IMR-90 (cell line): ENCODE measurements around the gene TSC1. TPM values are rescaled to one million over a fixed set of nuclear protein-coding genes. Genes with fewer than 3 reads are reported as not detected.

Experiments
- ATAC-seq: fragments of 200-7000 bp; cut with Tn5 transposase; 2 replicates; pipeline ENCODE4 v1.9.1; 2020; ENCODE audit warnings: low read depth, mild to moderate bottlenecking, moderate library complexity
- BruUV-seq: library from RNA; stranded (reverse); fragments of 400-500 nt; replicated peaks from 2 replicates; lab custom pipeline; 2021; lab: Mats Ljungman, UMichigan
- CTCF ChIA-PET: fragments of 300-600 bp; formaldehyde crosslinking; extraction: SDS; loops from one replicate; lab custom pipeline; 2021; ENCODE audit warnings: antibody characterized with exemption; lab: Yijun Ruan, JAX
- POLR2A ChIA-PET: fragments of 300-600 bp; sonication (Branson Sonifier 250); formaldehyde crosslinking; loops from one replicate; lab custom pipeline; 2022; ENCODE audit warnings: antibody characterized with exemption; ENCODE audit not compliant: unreplicated experiment; lab: Charles Lee
- DNase-seq: peaks from one replicate; pipeline ENCODE4 v3.0.0; 2013
- H2AFZ ChIP-seq: replicated peaks from 2 replicates; pipeline ENCODE3; 2013; ENCODE audit warnings: low read length, mild to moderate bottlenecking; ENCODE audit not compliant: poor library complexity
- H2AK5ac ChIP-seq: 2 replicates; pipeline ENCODE4 v1.6.1; 2013; ENCODE audit warnings: low read depth, low read length, inconsistent platforms
- H2AK9ac ChIP-seq: replicated peaks from 2 replicates; pipeline ENCODE3; 2013; ENCODE audit warnings: mild to moderate bottlenecking, low read depth, low read length, moderate library complexity; ENCODE audit not compliant: poor library complexity
- H2BK120ac ChIP-seq: 2 replicates; pipeline ENCODE4 v1.6.1; 2013; ENCODE audit warnings: low read depth, low read length, inconsistent platforms
- H2BK15ac ChIP-seq: 3 replicates; pipeline ENCODE4 v1.6.1; 2013; ENCODE audit warnings: low read depth, low read length, inconsistent platforms
- H2BK20ac ChIP-seq: 2 replicates; pipeline ENCODE4 v1.6.1; 2013; ENCODE audit warnings: low read depth, mild to moderate bottlenecking, inconsistent platforms, low read length, moderate library complexity
- H2BK5ac ChIP-seq: 2 replicates; pipeline ENCODE4 v1.6.1; 2013; ENCODE audit warnings: mild to moderate bottlenecking, low read depth, low read length, inconsistent platforms; ENCODE audit not compliant: poor library complexity, severe bottlenecking
- H3K14ac ChIP-seq: replicated peaks from 2 replicates; pipeline ENCODE4 v1.6.1; 2013; ENCODE audit warnings: low read depth, low read length, inconsistent platforms
- H3K18ac ChIP-seq: 2 replicates; pipeline ENCODE4 v1.6.1; 2013; ENCODE audit warnings: low read depth, low read length, control low read depth
- H3K23ac ChIP-seq: 2 replicates; pipeline ENCODE4 v1.6.1; 2013; ENCODE audit warnings: low read depth, low read length, inconsistent platforms
- H3K27ac ChIP-seq: 2 replicates; pipeline ENCODE4 v1.5.1; 2013; ENCODE audit warnings: mild to moderate bottlenecking, control low read depth, low read length; ENCODE audit not compliant: insufficient read depth
- H3K27me3 ChIP-seq: 2 replicates; pipeline ENCODE4 v1.6.1; 2013; ENCODE audit warnings: low read length; ENCODE audit not compliant: control insufficient read depth, insufficient read depth
- H3K36me3 ChIP-seq: 2 replicates; pipeline ENCODE4 v1.6.1; 2013; ENCODE audit warnings: low read length, mixed read lengths; ENCODE audit not compliant: control insufficient read depth, insufficient read depth
- H3K4ac ChIP-seq: 2 replicates; pipeline ENCODE4 v1.6.1; 2013; ENCODE audit warnings: low read depth, low read length, inconsistent platforms
- H3K4me1 ChIP-seq: 2 replicates; pipeline ENCODE4 v1.6.1; 2013; ENCODE audit warnings: low read length, mixed read lengths; ENCODE audit not compliant: control insufficient read depth, insufficient read depth
- H3K4me2 ChIP-seq: 2 replicates; pipeline ENCODE4 v1.6.1; 2013; ENCODE audit warnings: low read depth, mild to moderate bottlenecking, control low read depth, low read length, moderate library complexity
- H3K4me3 ChIP-seq: 2 replicates; pipeline ENCODE4 v1.5.1; 2013; ENCODE audit warnings: low read depth, mild to moderate bottlenecking, control low read depth, low read length, moderate library complexity; ENCODE audit not compliant: insufficient read depth
- H3K56ac ChIP-seq: 2 replicates; pipeline ENCODE4 v1.6.1; 2013; ENCODE audit warnings: low read length, inconsistent platforms; ENCODE audit not compliant: insufficient read depth; ENCODE audit errors: extremely low read depth
- H3K79me1 ChIP-seq, 2 experiments: 2 replicates each; pipeline ENCODE4 v1.6.1; 2013; ENCODE audit warnings: low read length in 2 of 2, inconsistent platforms in 1 of 2, low read depth in 1 of 2
- H3K9ac ChIP-seq: 2 replicates; pipeline ENCODE4 v1.6.1; 2013; ENCODE audit warnings: low read depth, low read length, control low read depth
- H3K9me1 ChIP-seq: 2 replicates; pipeline ENCODE4 v1.6.1; 2013; ENCODE audit warnings: low read length, inconsistent platforms; ENCODE audit not compliant: insufficient read depth
- H3K9me3 ChIP-seq: 2 replicates; pipeline ENCODE4 v1.6.1; 2013; ENCODE audit warnings: low read length; ENCODE audit not compliant: control insufficient read depth, insufficient read depth
- H4K20me1 ChIP-seq: 2 replicates; pipeline ENCODE4 v1.6.1; 2013; ENCODE audit warnings: low read length, inconsistent platforms; ENCODE audit not compliant: insufficient read depth
- H4K5ac ChIP-seq: 2 replicates; pipeline ENCODE4 v1.6.1; 2013; ENCODE audit warnings: mild to moderate bottlenecking, low read depth, low read length, control low read depth
- H4K8ac ChIP-seq, 2 experiments: 2 replicates each; pipeline ENCODE4 v1.6.1; 2013; ENCODE audit warnings: low read depth in 2 of 2, low read length in 2 of 2, control low read depth in 1 of 2, inconsistent platforms in 1 of 2
- H4K91ac ChIP-seq: 2 replicates; pipeline ENCODE4 v1.6.1; 2013; ENCODE audit warnings: low read depth, low read length, inconsistent platforms; ENCODE audit not compliant: insufficient read depth
- BHLHE40 ChIP-seq: fragments of 150-350 bp; IDR thresholded peaks from 2 replicates; pipeline ENCODE4 v1.6.1; 2016; ENCODE audit warnings: mild to moderate bottlenecking, low read depth, low read length
- CEBPB ChIP-seq: IDR thresholded peaks from 2 replicates; pipeline ENCODE4 v1.6.1; 2012; ENCODE audit warnings: low read depth, low read length, improper control_type of control experiment
- CHD1 ChIP-seq: IDR thresholded peaks from 2 replicates; pipeline ENCODE4 v1.6.1; 2012; ENCODE audit warnings: low read depth, low read length, improper control_type of control experiment
- FOS ChIP-seq: fragments of 150-350 bp; IDR thresholded peaks from 2 replicates; pipeline ENCODE4 v1.6.1; 2016; ENCODE audit warnings: low read depth, low read length
- MAFK ChIP-seq: IDR thresholded peaks from 2 replicates; pipeline ENCODE4 v1.6.1; 2012; ENCODE audit warnings: low read depth, low read length, improper control_type of control experiment
- MAZ ChIP-seq: IDR thresholded peaks from 2 replicates; pipeline ENCODE4 v1.6.1; 2012; ENCODE audit warnings: low read depth, mild to moderate bottlenecking, low read length, improper control_type of control experiment, moderate library complexity, borderline replicate concordance
- MXI1 ChIP-seq: IDR thresholded peaks from 2 replicates; pipeline ENCODE4 v1.6.1; 2012; ENCODE audit warnings: low read depth, mild to moderate bottlenecking, low read length, moderate library complexity, borderline replicate concordance
- NFE2L2 ChIP-seq: fragments of 150-350 bp; IDR thresholded peaks from 2 replicates; pipeline ENCODE4 v1.6.1; 2016; ENCODE audit warnings: low read depth, mild to moderate bottlenecking, low read length
- POLR2A ChIP-seq: IDR thresholded peaks from 2 replicates; pipeline ENCODE4 v1.6.1; 2012; ENCODE audit warnings: mild to moderate bottlenecking, low read depth, low read length
- RAD21 ChIP-seq: IDR thresholded peaks from 2 replicates; pipeline ENCODE4 v1.6.1; 2012; ENCODE audit warnings: low read length, improper control_type of control experiment
- RCOR1 ChIP-seq: IDR thresholded peaks from 2 replicates; pipeline ENCODE4 v1.6.1; 2012; ENCODE audit warnings: mild to moderate bottlenecking, low read length, improper control_type of control experiment; ENCODE audit not compliant: insufficient replicate concordance
- RFX5 ChIP-seq: IDR thresholded peaks from 2 replicates; pipeline ENCODE4 v1.8.0; 2012; ENCODE audit warnings: low read depth, mild to moderate bottlenecking, low read length, moderate library complexity
- SMC3 ChIP-seq: fragments of 150-350 bp; IDR thresholded peaks from 2 replicates; pipeline ENCODE4 v1.6.1; 2016; ENCODE audit warnings: low read depth, mild to moderate bottlenecking, antibody characterized with exemption, low read length, moderate library complexity
- WGBS, 2 experiments: methylation state at CpG; one replicate each; pipeline versions ENCODE4 v1.1.5 to v1.1.7; 2013; ENCODE audit warnings: missing lambda C conversion rate in 2 of 2; ENCODE audit not compliant: insufficient read length in 1 of 2; ENCODE audit errors: extremely low coverage in 2 of 2; 5-methylcytosine and 5-hydroxymethylcytosine counted together
- dilution Hi-C: fragments of 300-500 bp; cut with HindIII; formaldehyde crosslinking; loops from one replicate; pipeline ENCODE4 v1.14.3; 2018; ENCODE audit warnings: low sequenced_read_pairs; ENCODE audit not compliant: unreplicated experiment
- in situ Hi-C: fragments of 300-500 bp; cut with MboI; formaldehyde crosslinking; loops from 3 replicates; pipeline ENCODE4 v1.14.3; 2019; ENCODE audit warnings: low sequenced_read_pairs, inconsistent platforms, mixed read lengths
- intact Hi-C: fragments of 100-400 bp; cut with micrococcal nuclease; formaldehyde crosslinking; loops from 2 replicates; pipeline ENCODE4 v1.10.0; 2022
- polyA plus RNA-seq, 3 experiments: library from polyadenylated mRNA; depleted of rRNA; stranded (reverse); fragments of >200 nt; gene quantifications; 2 replicates each; pipeline ENCODE4 v1.2.3, GENCODE V29; 2012; ENCODE audit warnings: low replicate concordance in 1 of 3
- total RNA-seq: library from RNA; depleted of rRNA; stranded (reverse); fragments of >200 nt; gene quantifications from 2 replicates; pipeline ENCODE4 v1.2.3, GENCODE V29; 2012
- TF ChIP-seq, protein P1 (sequence below): conservative IDR thresholded peaks from 2 replicates; pipeline ENCODE4 v1.5.1; 2012; ENCODE audit warnings: mild to moderate bottlenecking, low read depth, low read length, improper control_type of control experiment
- TF ChIP-seq, protein P2 (sequence below): fragments of 150-350 bp; IDR thresholded peaks from 2 replicates; pipeline ENCODE4 v1.6.1; 2016; ENCODE audit warnings: low read depth, mild to moderate bottlenecking, low read length, moderate library complexity, borderline replicate concordance
- TF ChIP-seq, protein P3 (sequence below): fragments of 150-350 bp; IDR thresholded peaks from 2 replicates; pipeline ENCODE4 v1.6.1; 2017; ENCODE audit warnings: mild to moderate bottlenecking, antibody characterized with exemption, low read length, low read depth

TSC1 gene
- total and polyA plus RNA-seq, 2 of the 4 experiments (the other 2 are of a cell fraction) = 25.7 to 56.3 TPM

DNA sequence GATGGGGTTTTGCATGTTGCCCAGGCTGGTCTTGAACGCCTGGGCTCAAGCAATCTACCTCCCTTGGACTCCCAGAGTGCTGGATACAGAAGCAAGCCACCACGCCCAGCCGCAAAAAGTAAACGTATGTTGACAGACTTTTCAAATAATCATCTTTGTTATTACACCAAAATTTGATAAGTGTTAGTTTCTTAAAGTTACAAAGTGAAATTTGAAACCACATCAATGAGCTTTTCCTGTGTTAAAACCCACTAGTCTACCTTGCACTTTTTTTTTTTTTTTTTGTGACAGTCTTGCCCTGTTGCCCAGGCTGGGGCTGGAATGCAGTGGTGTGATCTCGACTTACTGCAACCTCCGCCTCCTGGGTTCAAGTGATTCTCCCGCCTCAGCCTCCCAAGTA is 35.8 kb downstream of the TSC1 start:
- ATAC-seq (no peak), DNase-seq (no peak)
- Histone ChIP-seq H4K5ac (no peak overlapping the region), H2BK20ac (no peak overlapping the region), H3K4me2 (no peak overlapping the region), H3K79me1 (no peaks in the 10 kb centered on the region), H3K9ac (no peak overlapping the region), H2BK5ac (no peak overlapping the region), H2BK120ac (no peak overlapping the region), H3K9me3 (no peaks in the 10 kb centered on the region), H3K27ac (no peak overlapping the region), H2BK15ac (no peak overlapping the region), H3K36me3 (peaks cover 42% of the 10 kb centered on the region), H3K9me1 (no peaks in the 10 kb centered on the region), H2AK5ac (no peak overlapping the region), H2AK9ac (no peak overlapping the region), H3K18ac (no peak overlapping the region), H3K56ac (no peak overlapping the region), H4K8ac (no peak overlapping the region), H3K27me3 (no peaks in the 10 kb centered on the region), H4K20me1 (no peaks in the 10 kb centered on the region), H3K4me1 (no peaks in the 10 kb centered on the region), H3K23ac (no peak overlapping the region), H4K91ac (no peak overlapping the region), H3K4ac (no peak overlapping the region), H3K14ac (no peak overlapping the region), H3K4me3 (no peak overlapping the region), H2AFZ (no peak overlapping the region)
- CTCF ChIA-PET = no interaction called here
- BruUV-seq = no TSS peak
- POLR2A ChIA-PET = no interaction called here
- TF ChIP-seq MXI1 = no peak
- TF ChIP-seq SMC3 = no peak
- TF ChIP-seq, protein P1, sequence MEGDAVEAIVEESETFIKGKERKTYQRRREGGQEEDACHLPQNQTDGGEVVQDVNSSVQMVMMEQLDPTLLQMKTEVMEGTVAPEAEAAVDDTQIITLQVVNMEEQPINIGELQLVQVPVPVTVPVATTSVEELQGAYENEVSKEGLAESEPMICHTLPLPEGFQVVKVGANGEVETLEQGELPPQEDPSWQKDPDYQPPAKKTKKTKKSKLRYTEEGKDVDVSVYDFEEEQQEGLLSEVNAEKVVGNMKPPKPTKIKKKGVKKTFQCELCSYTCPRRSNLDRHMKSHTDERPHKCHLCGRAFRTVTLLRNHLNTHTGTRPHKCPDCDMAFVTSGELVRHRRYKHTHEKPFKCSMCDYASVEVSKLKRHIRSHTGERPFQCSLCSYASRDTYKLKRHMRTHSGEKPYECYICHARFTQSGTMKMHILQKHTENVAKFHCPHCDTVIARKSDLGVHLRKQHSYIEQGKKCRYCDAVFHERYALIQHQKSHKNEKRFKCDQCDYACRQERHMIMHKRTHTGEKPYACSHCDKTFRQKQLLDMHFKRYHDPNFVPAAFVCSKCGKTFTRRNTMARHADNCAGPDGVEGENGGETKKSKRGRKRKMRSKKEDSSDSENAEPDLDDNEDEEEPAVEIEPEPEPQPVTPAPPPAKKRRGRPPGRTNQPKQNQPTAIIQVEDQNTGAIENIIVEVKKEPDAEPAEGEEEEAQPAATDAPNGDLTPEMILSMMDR = no peak
- no peak for TF ChIP-seq CEBPB
- no peak for TF ChIP-seq NFE2L2
- no peak for TF ChIP-seq BHLHE40
- no peak for TF ChIP-seq MAZ
- TF ChIP-seq POLR2A = no peak
- TF ChIP-seq, protein P2, sequence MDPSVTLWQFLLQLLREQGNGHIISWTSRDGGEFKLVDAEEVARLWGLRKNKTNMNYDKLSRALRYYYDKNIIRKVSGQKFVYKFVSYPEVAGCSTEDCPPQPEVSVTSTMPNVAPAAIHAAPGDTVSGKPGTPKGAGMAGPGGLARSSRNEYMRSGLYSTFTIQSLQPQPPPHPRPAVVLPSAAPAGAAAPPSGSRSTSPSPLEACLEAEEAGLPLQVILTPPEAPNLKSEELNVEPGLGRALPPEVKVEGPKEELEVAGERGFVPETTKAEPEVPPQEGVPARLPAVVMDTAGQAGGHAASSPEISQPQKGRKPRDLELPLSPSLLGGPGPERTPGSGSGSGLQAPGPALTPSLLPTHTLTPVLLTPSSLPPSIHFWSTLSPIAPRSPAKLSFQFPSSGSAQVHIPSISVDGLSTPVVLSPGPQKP = no peak
- TF ChIP-seq, protein P3, sequence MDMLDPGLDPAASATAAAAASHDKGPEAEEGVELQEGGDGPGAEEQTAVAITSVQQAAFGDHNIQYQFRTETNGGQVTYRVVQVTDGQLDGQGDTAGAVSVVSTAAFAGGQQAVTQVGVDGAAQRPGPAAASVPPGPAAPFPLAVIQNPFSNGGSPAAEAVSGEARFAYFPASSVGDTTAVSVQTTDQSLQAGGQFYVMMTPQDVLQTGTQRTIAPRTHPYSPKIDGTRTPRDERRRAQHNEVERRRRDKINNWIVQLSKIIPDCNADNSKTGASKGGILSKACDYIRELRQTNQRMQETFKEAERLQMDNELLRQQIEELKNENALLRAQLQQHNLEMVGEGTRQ = no peak
- no peak for TF ChIP-seq RCOR1
- TF ChIP-seq MAFK = no peak
- TF ChIP-seq RFX5 = no peak
- no peak for TF ChIP-seq CHD1
- no peak for TF ChIP-seq RAD21
- TF ChIP-seq FOS = no peak
- dilution Hi-C loops = no loop called here
- no CpG with 5 or more reads among the region's 7 CpGs for WGBS, 2 experiments
- in situ Hi-C loops = no loop called here
- intact Hi-C loops = loop anchor here (10.0 kb wide), 1 partner anchor 494 kb away; the partner anchor contains the start of gene CFAP77
